GM12872 (cell line): ENCODE measurements around the gene CPS1.
A peak's percentile ranks its signal among the peaks of the same experiment; 100 is the strongest.

Experiments used
- CTCF ChIP-seq: IDR thresholded peaks from 3 replicates; pipeline ENCODE4 v1.5.1; 2011; ENCODE audit warnings: low read depth, mild to moderate bottlenecking, low read length, moderate library complexity; ENCODE audit not compliant: insufficient read depth

CPS1 gene

GRCh38 chr2:210561475-210561874 lies 5.1 kb downstream of the CPS1 start:
- TF ChIP-seq CTCF, result no peak

GRCh38 chr2:210562091-210562490 lies 5.7 kb downstream of the CPS1 start:
- no peak for TF ChIP-seq CTCF

- TF ChIP-seq CTCF, result no peak
Measured at GRCh38 chr2:210562502-210563080, 6.2 kb downstream of the CPS1 start.

GRCh38 chr2:210567279-210567678 lies 10.9 kb downstream of the CPS1 start:
- no peak for TF ChIP-seq CTCF

GRCh38 chr2:210568108-210568507 lies 11.7 kb downstream of the CPS1 start:
- no peak for TF ChIP-seq CTCF

GRCh38 chr2:210577263-210578071 lies 21.1 kb downstream of the CPS1 start:
- peak; percentile 75 for TF ChIP-seq CTCF

- TF ChIP-seq CTCF, result no peak
Measured at GRCh38 chr2:210584834-210585233, 28.4 kb downstream of the CPS1 start.
